Body of pancreas (tissue), 4 donors: Measurements from ENCODE around the gene GRID2.

ENCODE experiments used
- CTCF ChIP-seq, 7 experiments: fragments of 450-650 bp in 4 of 7; fragments of 200-600 bp in 3 of 7; sonication (generic) in 3 of 7; IDR thresholded peaks; one replicate each; pipeline ENCODE4 v1.5.1; 2016 to 2019; ENCODE audit warnings: antibody characterized with exemption in 7 of 7
- POLR2A ChIP-seq, 3 donors: fragments of 450-650 bp; IDR thresholded peaks; one replicate each; pipeline ENCODE4 v1.6.1; 2016; ENCODE audit warnings: antibody characterized with exemption in 3 of 3, mild to moderate bottlenecking in 2 of 3

- TF ChIP-seq CTCF (IDR thresholded peaks at IDR 0.05) = no peak
- TF ChIP-seq POLR2A (IDR thresholded peaks at IDR 0.05) = no peak
Observed at GRCh38 chr4:93086356-93086755, 782.6 kb downstream of the GRID2 start.
